Measurements from ENCODE around the gene SEC22C. TPM values are rescaled to one million over a fixed set of nuclear protein-coding genes. Genes with fewer than 3 reads are reported as not detected.

The SEC22C gene
- total and polyA plus RNA-seq, 2 donors (not counting 1 experiment from before 2014, with no cell fraction given): 50.8 to 86.0 TPM

GRCh38 chr3:42501321-42501680 is 80.5 kb downstream of the SEC22C start:
- no peaks in the 10 kb centered on the region for H3K4me1 ChIP-seq (ENCODE audit: control insufficient read depth, extremely low read depth, insufficient read depth, low read length)
- no peak overlapping the region for H3K9ac ChIP-seq (ENCODE audit: insufficient read depth, low read length)
- no peak for DNase-seq (ENCODE audit: low read depth in 2 of 2)
- no peak overlapping the region for H2AFZ ChIP-seq (ENCODE audit: low read length)
- H3K9me3 ChIP-seq (ENCODE audit: control insufficient read depth, insufficient read depth, low read depth, low read length): no peaks in the 10 kb centered on the region
- no peak overlapping the region for H3K27ac ChIP-seq (ENCODE audit: insufficient read depth, low read length)
- H3K27me3 ChIP-seq (ENCODE audit: control insufficient read depth, insufficient read depth, low read length): peaks cover 33% of the 10 kb centered on the region
- TF ChIP-seq, protein P1, sequence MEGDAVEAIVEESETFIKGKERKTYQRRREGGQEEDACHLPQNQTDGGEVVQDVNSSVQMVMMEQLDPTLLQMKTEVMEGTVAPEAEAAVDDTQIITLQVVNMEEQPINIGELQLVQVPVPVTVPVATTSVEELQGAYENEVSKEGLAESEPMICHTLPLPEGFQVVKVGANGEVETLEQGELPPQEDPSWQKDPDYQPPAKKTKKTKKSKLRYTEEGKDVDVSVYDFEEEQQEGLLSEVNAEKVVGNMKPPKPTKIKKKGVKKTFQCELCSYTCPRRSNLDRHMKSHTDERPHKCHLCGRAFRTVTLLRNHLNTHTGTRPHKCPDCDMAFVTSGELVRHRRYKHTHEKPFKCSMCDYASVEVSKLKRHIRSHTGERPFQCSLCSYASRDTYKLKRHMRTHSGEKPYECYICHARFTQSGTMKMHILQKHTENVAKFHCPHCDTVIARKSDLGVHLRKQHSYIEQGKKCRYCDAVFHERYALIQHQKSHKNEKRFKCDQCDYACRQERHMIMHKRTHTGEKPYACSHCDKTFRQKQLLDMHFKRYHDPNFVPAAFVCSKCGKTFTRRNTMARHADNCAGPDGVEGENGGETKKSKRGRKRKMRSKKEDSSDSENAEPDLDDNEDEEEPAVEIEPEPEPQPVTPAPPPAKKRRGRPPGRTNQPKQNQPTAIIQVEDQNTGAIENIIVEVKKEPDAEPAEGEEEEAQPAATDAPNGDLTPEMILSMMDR (conservative IDR thresholded peaks at IDR 0.05 in 1 of 2, IDR thresholded peaks at IDR 0.05 in 1 of 2; ENCODE audit: low read depth in 1 of 2, low read length in 2 of 2): no peak
- TF ChIP-seq EZH2 (IDR thresholded peaks at IDR 0.05; ENCODE audit: low read length, missing control alignments): no peak
- no peaks in the 10 kb centered on the region for H3K36me3 ChIP-seq (ENCODE audit: control insufficient read depth, insufficient read depth, low read length)
- no peaks in the 10 kb centered on the region for H4K20me1 ChIP-seq (ENCODE audit: control insufficient read depth, extremely low read depth, insufficient read depth, low read length)
- H3K4me2 ChIP-seq (ENCODE audit: extremely low read depth, insufficient read depth, low read length): no peak overlapping the region
- no peaks in the 10 kb centered on the region for H3K79me2 ChIP-seq (ENCODE audit: control insufficient read depth, insufficient read depth, low read length)
- H3K4me3 ChIP-seq (replicated peaks in 1 of 4; ENCODE audit: control extremely low read depth in 1 of 4, insufficient read depth in 1 of 4, low read depth in 3 of 4, low read length in 4 of 4): no peak overlapping the region

- Histone ChIP-seq H3K27ac (ENCODE audit: insufficient read depth, low read length) (no peak overlapping the region), H3K4me2 (ENCODE audit: extremely low read depth, insufficient read depth, low read length) (no peak overlapping the region), H3K9ac (ENCODE audit: insufficient read depth, low read length) (no peak overlapping the region), H4K20me1 (ENCODE audit: control insufficient read depth, extremely low read depth, insufficient read depth, low read length) (no peaks in the 10 kb centered on the region), H2AFZ (ENCODE audit: low read length) (no peak overlapping the region), H3K4me1 (ENCODE audit: control insufficient read depth, extremely low read depth, insufficient read depth, low read length) (no peaks in the 10 kb centered on the region), H3K9me3 (ENCODE audit: control insufficient read depth, insufficient read depth, low read depth, low read length) (no peaks in the 10 kb centered on the region), H3K36me3 (ENCODE audit: control insufficient read depth, insufficient read depth, low read length) (no peaks in the 10 kb centered on the region), H3K79me2 (ENCODE audit: control insufficient read depth, insufficient read depth, low read length) (no peaks in the 10 kb centered on the region), H3K4me3 (replicated peaks in 1 of 4; ENCODE audit: control extremely low read depth in 1 of 4, insufficient read depth in 1 of 4, low read depth in 3 of 4, low read length in 4 of 4) (no peak overlapping the region), H3K27me3 (ENCODE audit: control insufficient read depth, insufficient read depth, low read length) (peaks cover 33% of the 10 kb centered on the region)
- no peak for DNase-seq (ENCODE audit: low read depth in 2 of 2)
- TF ChIP-seq, protein P1 (conservative IDR thresholded peaks at IDR 0.05 in 1 of 2, IDR thresholded peaks at IDR 0.05 in 1 of 2; ENCODE audit: low read depth in 1 of 2, low read length in 2 of 2): no peak
- peak; percentile 5 for TF ChIP-seq EZH2 (IDR thresholded peaks at IDR 0.05; ENCODE audit: low read length, missing control alignments)
Observed at GRCh38 chr3:42500909-42501308, 80.9 kb downstream of the SEC22C start.

- peaks cover 33% of the 10 kb centered on the region for H3K27me3 ChIP-seq (ENCODE audit: control insufficient read depth, insufficient read depth, low read length)
- no peak for DNase-seq (ENCODE audit: low read depth in 2 of 2)
- no peak overlapping the region for H3K9ac ChIP-seq (ENCODE audit: insufficient read depth, low read length)
Observed at GRCh38 chr3:42500091-42500490, 81.7 kb downstream of the SEC22C start.

More at GRCh38 chr3:42500091-42500490, 81.7 kb downstream of the SEC22C start:
- no peak overlapping the region for H2AFZ ChIP-seq (ENCODE audit: low read length)
- no peak overlapping the region for H3K27ac ChIP-seq (ENCODE audit: insufficient read depth, low read length)
- H3K4me3 ChIP-seq (replicated peaks in 1 of 4; ENCODE audit: control extremely low read depth in 1 of 4, insufficient read depth in 1 of 4, low read depth in 3 of 4, low read length in 4 of 4): no peak overlapping the region
- H3K4me1 ChIP-seq (ENCODE audit: control insufficient read depth, extremely low read depth, insufficient read depth, low read length): no peaks in the 10 kb centered on the region
- H3K79me2 ChIP-seq (ENCODE audit: control insufficient read depth, insufficient read depth, low read length): no peaks in the 10 kb centered on the region
- no peak for TF ChIP-seq EZH2 (IDR thresholded peaks at IDR 0.05; ENCODE audit: low read length, missing control alignments)
- TF ChIP-seq, protein P1 (conservative IDR thresholded peaks at IDR 0.05 in 1 of 2, IDR thresholded peaks at IDR 0.05 in 1 of 2; ENCODE audit: low read depth in 1 of 2, low read length in 2 of 2): no peak
- H3K9me3 ChIP-seq (ENCODE audit: control insufficient read depth, insufficient read depth, low read depth, low read length): no peaks in the 10 kb centered on the region
- no peaks in the 10 kb centered on the region for H3K36me3 ChIP-seq (ENCODE audit: control insufficient read depth, insufficient read depth, low read length)
- no peak overlapping the region for H3K4me2 ChIP-seq (ENCODE audit: extremely low read depth, insufficient read depth, low read length)
- no peaks in the 10 kb centered on the region for H4K20me1 ChIP-seq (ENCODE audit: control insufficient read depth, extremely low read depth, insufficient read depth, low read length)
